ENCODE results near the gene CEP19. TPM values are rescaled to one million over a fixed set of nuclear protein-coding genes. Genes with fewer than 3 reads are reported as not detected.

CEP19 gene
- total RNA-seq, 1 donor from 2014 or later, result 4.1 TPM

DNA sequence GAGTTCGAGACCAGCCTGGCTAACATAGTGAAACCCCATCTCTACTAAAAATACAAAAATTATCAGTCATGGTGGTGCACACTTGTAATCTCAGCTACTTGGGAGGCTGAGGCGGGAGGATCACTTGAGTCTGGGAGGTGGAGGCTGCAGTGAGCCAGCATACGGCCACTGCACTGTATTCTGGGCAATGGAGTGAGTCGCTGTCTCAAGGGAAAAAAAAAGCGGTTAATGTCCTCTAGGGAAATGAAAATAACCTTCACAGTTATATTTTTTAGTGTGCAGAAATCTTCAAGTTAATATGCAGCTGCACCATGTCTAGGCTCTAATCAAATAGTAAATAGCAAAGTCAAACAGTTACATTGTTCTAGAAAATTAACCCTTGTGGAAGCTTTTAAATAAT is 14.8 kb downstream of the CEP19 start:
- no peaks in the 10 kb centered on the region for H3K4me1 Mint-ChIP-seq (ENCODE audit: unreplicated experiment)
- no peaks in the 10 kb centered on the region for H3K9me3 Mint-ChIP-seq (ENCODE audit: unreplicated experiment)
- H3K36me3 Mint-ChIP-seq (ENCODE audit: unreplicated experiment), result no peaks in the 10 kb centered on the region
- no peak overlapping the region for H3K4me3 Mint-ChIP-seq (ENCODE audit: unreplicated experiment)
- no peak overlapping the region for H3K27ac Mint-ChIP-seq (ENCODE audit: unreplicated experiment)
- TF ChIP-seq, protein P1, sequence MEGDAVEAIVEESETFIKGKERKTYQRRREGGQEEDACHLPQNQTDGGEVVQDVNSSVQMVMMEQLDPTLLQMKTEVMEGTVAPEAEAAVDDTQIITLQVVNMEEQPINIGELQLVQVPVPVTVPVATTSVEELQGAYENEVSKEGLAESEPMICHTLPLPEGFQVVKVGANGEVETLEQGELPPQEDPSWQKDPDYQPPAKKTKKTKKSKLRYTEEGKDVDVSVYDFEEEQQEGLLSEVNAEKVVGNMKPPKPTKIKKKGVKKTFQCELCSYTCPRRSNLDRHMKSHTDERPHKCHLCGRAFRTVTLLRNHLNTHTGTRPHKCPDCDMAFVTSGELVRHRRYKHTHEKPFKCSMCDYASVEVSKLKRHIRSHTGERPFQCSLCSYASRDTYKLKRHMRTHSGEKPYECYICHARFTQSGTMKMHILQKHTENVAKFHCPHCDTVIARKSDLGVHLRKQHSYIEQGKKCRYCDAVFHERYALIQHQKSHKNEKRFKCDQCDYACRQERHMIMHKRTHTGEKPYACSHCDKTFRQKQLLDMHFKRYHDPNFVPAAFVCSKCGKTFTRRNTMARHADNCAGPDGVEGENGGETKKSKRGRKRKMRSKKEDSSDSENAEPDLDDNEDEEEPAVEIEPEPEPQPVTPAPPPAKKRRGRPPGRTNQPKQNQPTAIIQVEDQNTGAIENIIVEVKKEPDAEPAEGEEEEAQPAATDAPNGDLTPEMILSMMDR (IDR thresholded peaks at IDR 0.05), result no peak
- DNase-seq (ENCODE audit: extremely low spot score, unreplicated experiment), result peak; percentile 38
- H3K27me3 Mint-ChIP-seq (ENCODE audit: unreplicated experiment), result peaks cover 3% of the 10 kb centered on the region

DNA sequence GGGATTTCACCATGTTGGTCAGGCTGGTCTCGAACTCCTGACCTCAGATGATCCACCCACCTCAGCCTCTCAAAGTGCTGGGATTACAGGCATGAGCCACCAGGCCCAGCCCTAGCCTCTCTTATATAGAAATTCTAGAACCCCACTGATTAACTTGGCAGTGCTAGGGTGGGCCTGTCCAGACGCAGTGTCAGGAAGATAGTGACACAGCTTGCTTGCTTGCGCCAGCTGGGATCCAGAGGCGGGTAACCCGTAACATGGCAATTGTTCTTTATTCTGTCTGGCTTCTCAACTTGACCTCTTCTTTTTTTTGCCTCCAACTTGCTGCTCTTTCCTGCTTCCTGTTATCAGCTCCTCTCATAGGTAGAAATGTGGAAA is 16.2 kb downstream of the CEP19 start:
- H3K36me3 Mint-ChIP-seq (ENCODE audit: unreplicated experiment), result no peaks in the 10 kb centered on the region
- H3K27ac Mint-ChIP-seq (ENCODE audit: unreplicated experiment), result no peak overlapping the region
- no peaks in the 10 kb centered on the region for H3K4me1 Mint-ChIP-seq (ENCODE audit: unreplicated experiment)
- H3K27me3 Mint-ChIP-seq (ENCODE audit: unreplicated experiment), result peaks cover 8% of the 10 kb centered on the region
- TF ChIP-seq, protein P1 (IDR thresholded peaks at IDR 0.05), result no peak
- DNase-seq (ENCODE audit: extremely low spot score, unreplicated experiment), result peak; percentile 51
- H3K4me3 Mint-ChIP-seq (ENCODE audit: unreplicated experiment), result no peak overlapping the region
- no peaks in the 10 kb centered on the region for H3K9me3 Mint-ChIP-seq (ENCODE audit: unreplicated experiment)

DNA sequence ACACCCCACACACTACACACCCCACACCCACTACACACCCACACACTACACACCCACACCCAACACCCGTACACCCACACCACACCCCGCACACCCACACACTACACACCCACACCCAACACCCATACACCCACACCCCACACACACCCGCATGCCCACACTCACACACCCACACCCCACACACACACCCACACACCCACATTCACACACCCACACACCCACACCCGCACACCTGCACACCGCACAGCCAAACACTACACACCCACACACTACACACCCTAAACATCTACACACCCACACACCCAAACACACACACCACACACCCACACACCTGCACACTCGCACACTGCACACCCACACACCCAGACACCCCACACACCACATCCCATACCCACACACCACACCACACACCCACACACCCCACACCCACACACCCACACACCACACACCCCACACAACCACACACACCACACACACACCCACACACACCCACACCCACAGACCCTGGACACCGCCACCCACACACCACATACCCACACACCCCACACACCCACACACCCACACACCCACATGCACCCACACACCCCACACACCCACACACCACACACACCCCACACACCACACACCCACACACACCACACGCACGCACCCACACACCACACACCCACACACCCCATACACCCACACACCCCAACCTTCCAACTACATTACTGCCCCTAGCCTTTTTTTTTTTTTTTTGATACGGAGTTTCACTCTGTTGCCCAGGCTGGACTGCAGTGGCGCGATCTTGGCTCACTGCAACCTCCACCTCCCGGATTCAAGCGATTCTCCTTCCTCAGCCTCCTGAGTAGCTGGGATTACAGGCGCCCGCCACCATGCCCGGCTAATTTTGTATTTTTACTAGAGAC is 16.9 kb downstream of the CEP19 start:
- TF ChIP-seq, protein P1 (IDR thresholded peaks at IDR 0.05), result no peak
- peak; percentile 65 for DNase-seq (ENCODE audit: extremely low spot score, unreplicated experiment)
- no peak overlapping the region for H3K27ac Mint-ChIP-seq (ENCODE audit: unreplicated experiment)
- peaks cover 8% of the 10 kb centered on the region for H3K27me3 Mint-ChIP-seq (ENCODE audit: unreplicated experiment)
- no peaks in the 10 kb centered on the region for H3K9me3 Mint-ChIP-seq (ENCODE audit: unreplicated experiment)
- H3K4me3 Mint-ChIP-seq (ENCODE audit: unreplicated experiment), result no peak overlapping the region
- no peaks in the 10 kb centered on the region for H3K4me1 Mint-ChIP-seq (ENCODE audit: unreplicated experiment)
- H3K36me3 Mint-ChIP-seq (ENCODE audit: unreplicated experiment), result no peaks in the 10 kb centered on the region

DNA sequence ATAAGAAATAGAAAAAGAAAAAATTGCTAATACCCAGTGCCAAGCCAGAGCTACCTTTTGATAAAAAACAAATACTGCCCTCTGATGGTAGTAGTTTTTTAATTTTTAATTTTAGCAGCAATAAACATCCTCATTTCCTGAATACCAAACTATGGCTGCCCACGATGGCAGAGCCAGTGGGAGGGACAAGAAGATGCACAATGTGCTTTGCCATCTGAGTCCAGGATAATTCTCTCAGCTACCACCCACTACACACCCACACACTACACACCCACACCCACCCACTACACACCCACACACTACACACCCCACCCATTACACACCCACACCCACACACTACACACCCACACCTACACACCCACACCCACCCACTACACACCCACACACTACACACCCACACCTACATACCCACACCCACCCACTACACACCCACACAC is 17.8 kb downstream of the CEP19 start:
- Mint-ChIP-seq H3K4me1 (ENCODE audit: unreplicated experiment) (no peaks in the 10 kb centered on the region), H3K36me3 (ENCODE audit: unreplicated experiment) (no peaks in the 10 kb centered on the region), H3K4me3 (ENCODE audit: unreplicated experiment) (no peak overlapping the region), H3K27ac (ENCODE audit: unreplicated experiment) (no peak overlapping the region), H3K9me3 (ENCODE audit: unreplicated experiment) (no peaks in the 10 kb centered on the region), H3K27me3 (ENCODE audit: unreplicated experiment) (peaks cover 8% of the 10 kb centered on the region)
- DNase-seq (ENCODE audit: extremely low spot score, unreplicated experiment), result peak; percentile 48
- TF ChIP-seq, protein P1 (IDR thresholded peaks at IDR 0.05), result peak; percentile 30

DNA sequence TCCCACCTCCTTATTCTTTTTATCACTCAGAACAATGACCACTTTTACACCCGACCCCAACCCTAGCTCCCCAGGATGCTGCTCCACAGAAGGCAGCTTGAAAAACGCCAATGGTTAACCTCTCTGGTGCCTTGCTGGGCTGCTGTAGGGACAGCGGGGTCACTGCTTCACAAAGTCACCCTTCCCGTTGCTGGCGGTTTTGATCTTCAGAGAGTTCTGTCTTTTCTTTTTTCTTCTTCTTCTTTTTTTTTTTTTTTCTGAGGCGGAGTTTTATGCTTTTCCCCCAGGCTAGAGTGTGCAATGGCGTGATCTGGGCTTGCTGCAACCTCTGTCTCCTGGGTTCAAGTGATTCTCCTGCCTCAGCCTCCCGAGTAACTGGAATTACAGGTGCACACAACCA is 20.7 kb downstream of the CEP19 start:
- Mint-ChIP-seq H3K4me3 (ENCODE audit: unreplicated experiment) (no peak overlapping the region), H3K27ac (ENCODE audit: unreplicated experiment) (no peak overlapping the region), H3K36me3 (ENCODE audit: unreplicated experiment) (no peaks in the 10 kb centered on the region), H3K9me3 (ENCODE audit: unreplicated experiment) (no peaks in the 10 kb centered on the region), H3K27me3 (ENCODE audit: unreplicated experiment) (peaks cover 8% of the 10 kb centered on the region), H3K4me1 (ENCODE audit: unreplicated experiment) (peaks cover 9% of the 10 kb centered on the region)
- no peak for DNase-seq (ENCODE audit: extremely low spot score, unreplicated experiment)
- TF ChIP-seq, protein P1 (IDR thresholded peaks at IDR 0.05), result no peak

Measured in osteocyte (in vitro differentiated cells).